ENCODE measurements around the gene PDE5A. TPM values are rescaled to one million over a fixed set of nuclear protein-coding genes. Genes with fewer than 3 reads are reported as not detected.

The PDE5A gene
- total RNA-seq, 1 experiment from 2014 or later, result 5.0 TPM

- DNase-seq (ENCODE audit: low read depth, low spot score) (no peak), ATAC-seq (no peak)
- TF ChIP-seq ZNF274 (IDR thresholded peaks at IDR 0.05; ENCODE audit: low read depth, low read length), result no peak
- TF ChIP-seq EZH2 (IDR thresholded peaks at IDR 0.05), result no peak
- TF ChIP-seq JUND (IDR thresholded peaks at IDR 0.05), result no peak
- no peak for TF ChIP-seq SIN3A (IDR thresholded peaks at IDR 0.05; ENCODE audit: low read depth)
- no peak for TF ChIP-seq SP1 (IDR thresholded peaks at IDR 0.05; ENCODE audit: low read depth)
- TF ChIP-seq REST (IDR thresholded peaks at IDR 0.05; ENCODE audit: low read depth), result no peak
- no peak for TF ChIP-seq ELF1 (IDR thresholded peaks at IDR 0.05; ENCODE audit: borderline replicate concordance, low read depth)
- no peak for TF ChIP-seq MAX (IDR thresholded peaks at IDR 0.05)
- TF ChIP-seq POLR2A (IDR thresholded peaks at IDR 0.05; ENCODE audit: borderline replicate concordance, extremely low read depth, insufficient read depth, insufficient read length), result no peak
- TF ChIP-seq CTCF (IDR thresholded peaks at IDR 0.05 in 2 of 3, conservative IDR thresholded peaks at IDR 0.05 in 1 of 3; ENCODE audit: borderline replicate concordance in 1 of 3, insufficient read depth in 1 of 3, low read depth in 2 of 3, low read length in 2 of 3), result no peak
- TF ChIP-seq YY1 (IDR thresholded peaks at IDR 0.05; ENCODE audit: extremely low read depth, insufficient replicate concordance, low read depth, low read length), result no peak
- no peak for TF ChIP-seq ZBTB33 (IDR thresholded peaks at IDR 0.05; ENCODE audit: extremely low read depth, insufficient replicate concordance, low read length)
- no peak for TF ChIP-seq EGR1 (IDR thresholded peaks at IDR 0.05; ENCODE audit: low read depth)
- TF ChIP-seq ATF3 (IDR thresholded peaks at IDR 0.05), result no peak
- TF ChIP-seq EZH2phosphoT487 (IDR thresholded peaks at IDR 0.05; ENCODE audit: borderline replicate concordance), result no peak
- ChIA-PET POLR2A (no interaction called here), RAD21 (ENCODE audit: low non-redundant PET in 1 of 2, low total read pairs in 2 of 2, uncharacterized antibody in 2 of 2, unreplicated experiment in 2 of 2) (no interaction called here), CTCF (no interaction called here)
- no peak overlapping the region for H3K4me3 ChIP-seq (replicated peaks in 1 of 2; ENCODE audit: low read depth in 1 of 2, low read length in 2 of 2)
- no peak overlapping the region for H3K4me2 ChIP-seq (ENCODE audit: low read length)
- no peaks in the 10 kb centered on the region for H3K27me3 ChIP-seq (ENCODE audit: insufficient read depth, low read length)
- H3K9me3 ChIP-seq (ENCODE audit: control insufficient read depth in 1 of 2, insufficient read depth in 1 of 2, low read depth in 1 of 2, low read length in 2 of 2), result no peaks in the 10 kb centered on the region
- H3K27ac ChIP-seq (ENCODE audit: low read depth, low read length), result no peak overlapping the region
- no peak overlapping the region for H3K9ac ChIP-seq (ENCODE audit: low read length)
- intact Hi-C loops (cut with micrococcal nuclease), result no loop called here
- no peaks in the 10 kb centered on the region for H4K20me1 ChIP-seq (ENCODE audit: insufficient read depth)
- no peaks in the 10 kb centered on the region for H3K4me1 ChIP-seq (ENCODE audit: control insufficient read depth in 1 of 2, insufficient read depth in 2 of 2, low read length in 2 of 2)
- BruUV-seq (replicated peaks), result no TSS peak
- H3K36me3 ChIP-seq (ENCODE audit: control insufficient read depth in 1 of 2, insufficient read depth in 2 of 2, low read length in 2 of 2), result no peaks in the 10 kb centered on the region
- H3K9me2 ChIP-seq (ENCODE audit: insufficient read depth), result no peaks in the 10 kb centered on the region
- H3K79me2 ChIP-seq (ENCODE audit: insufficient read depth, low read length), result no peaks in the 10 kb centered on the region
- H2AFZ ChIP-seq (ENCODE audit: low read depth, low read length, poor library complexity, severe bottlenecking), result no peak overlapping the region
Observed at GRCh38 chr4:119587796-119588195, 40.8 kb downstream of the PDE5A start.
